Rectal smooth muscle tissue (tissue), 1 donor: ENCODE data around the gene DHODH.
A peak's percentile ranks its signal among the peaks of the same experiment; 100 is the strongest.

Experiments used
- H3K27ac ChIP-seq: one replicate; pipeline ENCODE4 v1.7.0; 2013; ENCODE audit warnings: low read depth, low read length, inconsistent platforms
- H3K27me3 ChIP-seq: one replicate; pipeline ENCODE4 v1.7.0; 2013; ENCODE audit warnings: low read length; ENCODE audit not compliant: control insufficient read depth, insufficient read depth
- H3K36me3 ChIP-seq: one replicate; pipeline ENCODE4 v1.7.0; 2013; ENCODE audit warnings: low read length; ENCODE audit not compliant: control insufficient read depth, insufficient read depth
- H3K4me1 ChIP-seq: one replicate; pipeline ENCODE4 v1.7.0; 2013; ENCODE audit warnings: low read length; ENCODE audit not compliant: control insufficient read depth, insufficient read depth
- H3K4me3 ChIP-seq: one replicate; pipeline ENCODE4 v1.7.0; 2013; ENCODE audit warnings: low read length
- H3K9ac ChIP-seq: one replicate; pipeline ENCODE4 v1.7.0; 2013; ENCODE audit warnings: low read length

The DHODH gene

GRCh38 chr16:72008424-72009216 lies at the start of gene DHODH:
Gene DHODH (plus strand): TSS chr16:72008744. CDS start chr16:72008765, 21 bp downstream.
- peak within 1 kb of the TSS; percentile 98 for H3K4me3 ChIP-seq
- H3K36me3 ChIP-seq: no peaks in the 10 kb centered on the region
- no peaks in the 10 kb centered on the region for H3K27me3 ChIP-seq
- H3K27ac ChIP-seq: no peak within 1 kb of the TSS
- no peak within 1 kb of the TSS for H3K9ac ChIP-seq
- H3K4me1 ChIP-seq: no peaks in the 10 kb centered on the region

DNA sequence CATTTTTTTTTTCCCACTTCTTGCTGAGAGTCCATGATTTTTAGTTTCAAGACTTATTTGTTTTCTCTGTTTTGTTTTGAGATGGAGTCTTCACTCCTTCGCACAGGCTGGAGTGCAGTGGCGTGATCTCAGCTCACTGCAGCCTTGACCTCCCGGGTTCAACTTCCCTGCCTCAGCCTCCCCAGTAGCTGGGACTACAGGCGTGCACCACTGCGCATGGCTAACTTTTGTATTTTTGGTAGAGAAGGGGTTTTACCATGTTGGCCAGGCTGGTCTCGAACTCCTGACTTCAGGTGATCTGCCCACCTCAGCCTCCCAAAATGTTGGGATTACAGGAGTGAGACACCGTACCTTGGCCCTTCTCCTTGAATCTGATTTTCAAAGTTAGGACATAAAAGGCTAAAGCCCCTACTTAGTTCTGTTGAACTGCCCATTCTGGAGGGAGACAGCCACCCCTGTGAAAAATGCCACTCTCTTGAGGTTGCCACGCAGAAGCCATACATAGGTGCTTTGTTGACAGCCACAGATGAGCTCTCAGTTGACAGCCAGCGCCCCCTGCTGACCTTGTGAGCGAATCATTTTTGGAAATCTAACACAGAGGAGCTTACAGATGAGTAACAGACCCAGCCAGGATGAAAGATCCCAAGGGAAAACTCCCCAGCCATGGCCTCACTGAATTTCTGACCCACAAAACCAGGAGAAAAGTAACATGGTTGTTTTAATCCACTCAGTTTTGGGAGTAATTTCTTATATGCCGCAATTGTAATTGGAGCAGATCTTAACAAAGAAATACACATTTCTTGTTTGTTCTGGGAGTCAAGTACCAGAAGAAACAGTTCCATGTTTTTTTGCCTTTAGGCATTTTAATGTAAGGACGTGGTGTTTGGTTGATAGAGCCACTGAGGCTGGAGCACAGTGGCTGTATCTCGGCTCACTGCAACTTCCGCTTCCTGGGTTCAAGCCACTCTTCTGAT lies 47.2 kb upstream of the DHODH start:
- no peaks in the 10 kb centered on the region for H3K4me1 ChIP-seq
- no peak overlapping the region for H3K27ac ChIP-seq
- no peaks in the 10 kb centered on the region for H3K27me3 ChIP-seq
- no peak overlapping the region for H3K9ac ChIP-seq
- no peaks in the 10 kb centered on the region for H3K36me3 ChIP-seq
- no peak overlapping the region for H3K4me3 ChIP-seq

DNA sequence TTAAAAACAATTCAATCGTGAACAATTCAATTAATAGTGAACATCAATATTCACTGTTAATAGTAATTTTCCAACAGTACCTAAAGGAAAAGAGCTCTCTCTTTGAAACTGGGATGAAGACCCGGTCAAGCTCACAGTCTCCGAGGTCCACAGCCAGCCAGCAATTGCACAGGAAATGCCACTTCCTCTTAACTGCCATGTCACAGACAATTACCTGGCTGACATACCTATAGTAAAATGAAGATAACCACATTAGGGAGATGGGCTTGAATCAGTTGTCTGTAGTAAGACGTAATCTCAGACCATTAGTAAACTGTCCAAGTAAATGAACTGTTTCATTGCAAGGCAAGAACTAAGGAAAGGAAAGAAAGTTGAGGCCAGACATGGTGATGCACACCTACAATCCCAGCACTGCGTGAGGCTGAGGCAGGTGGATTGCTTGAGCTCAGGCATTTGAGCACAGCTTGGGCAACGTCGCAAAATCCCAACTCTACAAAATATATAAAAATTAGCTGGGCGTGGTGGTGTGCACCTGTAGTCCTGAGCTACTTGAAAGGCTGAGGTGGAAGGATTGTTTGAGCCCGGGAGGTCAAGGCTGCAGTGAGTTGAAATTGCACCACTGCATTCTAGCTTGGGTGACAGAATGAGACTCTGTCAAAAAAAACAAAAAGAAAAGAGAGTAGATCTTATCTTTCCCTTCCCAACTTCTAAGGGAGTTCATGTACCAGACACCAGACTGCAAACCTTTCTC lies 45.2 kb upstream of the DHODH start:
- Histone ChIP-seq H3K9ac (no peak overlapping the region), H3K36me3 (no peaks in the 10 kb centered on the region), H3K27ac (no peak overlapping the region), H3K27me3 (no peaks in the 10 kb centered on the region), H3K4me3 (no peak overlapping the region), H3K4me1 (no peaks in the 10 kb centered on the region)

- Histone ChIP-seq H3K27ac (no peak overlapping the region), H3K36me3 (no peaks in the 10 kb centered on the region), H3K4me1 (no peaks in the 10 kb centered on the region), H3K27me3 (no peaks in the 10 kb centered on the region), H3K4me3 (no peak overlapping the region), H3K9ac (no peak overlapping the region)
Measured at GRCh38 chr16:71965223-71965622, 43.3 kb upstream of the DHODH start.

GRCh38 chr16:71966932-71967331 lies 41.6 kb upstream of the DHODH start:
- H3K27me3 ChIP-seq: peaks cover 2% of the 10 kb centered on the region
- no peaks in the 10 kb centered on the region for H3K4me1 ChIP-seq
- H3K9ac ChIP-seq: no peak overlapping the region
- H3K4me3 ChIP-seq: no peak overlapping the region
- H3K36me3 ChIP-seq: no peaks in the 10 kb centered on the region
- no peak overlapping the region for H3K27ac ChIP-seq

DNA sequence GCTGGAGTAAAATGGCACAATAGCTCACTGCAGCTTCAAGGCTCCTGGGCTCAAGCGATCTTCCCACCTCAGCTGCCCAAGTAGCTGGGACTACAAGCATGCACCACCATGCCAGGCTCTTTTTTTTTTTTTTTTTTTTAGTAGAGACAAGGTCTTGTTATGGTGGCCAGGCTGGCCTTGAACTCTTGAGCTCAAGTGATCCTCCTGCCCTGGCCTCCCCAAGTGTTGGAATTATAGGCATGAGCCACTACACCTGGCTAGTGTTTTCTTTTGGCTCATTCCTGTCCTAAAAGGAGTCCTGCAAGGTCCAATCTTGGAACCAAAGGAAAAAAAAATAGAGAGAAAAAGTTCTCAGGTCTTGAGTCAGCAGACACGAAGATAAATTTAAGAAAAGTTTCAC lies 39.2 kb upstream of the DHODH start:
- peaks cover 2% of the 10 kb centered on the region for H3K27me3 ChIP-seq
- no peak overlapping the region for H3K27ac ChIP-seq
- H3K36me3 ChIP-seq: no peaks in the 10 kb centered on the region
- no peak overlapping the region for H3K9ac ChIP-seq
- no peak overlapping the region for H3K4me3 ChIP-seq
- H3K4me1 ChIP-seq: no peaks in the 10 kb centered on the region

- H3K27ac ChIP-seq: no peak overlapping the region
- H3K4me1 ChIP-seq: no peaks in the 10 kb centered on the region
- H3K9ac ChIP-seq: no peak overlapping the region
- peaks cover 2% of the 10 kb centered on the region for H3K27me3 ChIP-seq
- no peaks in the 10 kb centered on the region for H3K36me3 ChIP-seq
- H3K4me3 ChIP-seq: no peak overlapping the region
Measured at GRCh38 chr16:71971571-71971970, 37.0 kb upstream of the DHODH start.

GRCh38 chr16:71972356-71972755 lies 36.2 kb upstream of the DHODH start:
- Histone ChIP-seq H3K4me3 (no peak overlapping the region), H3K4me1 (no peaks in the 10 kb centered on the region), H3K9ac (no peak overlapping the region), H3K36me3 (no peaks in the 10 kb centered on the region), H3K27me3 (peaks cover 2% of the 10 kb centered on the region), H3K27ac (no peak overlapping the region)

GRCh38 chr16:71973001-71973400 lies 35.5 kb upstream of the DHODH start:
- Histone ChIP-seq H3K9ac (no peak overlapping the region), H3K4me1 (no peaks in the 10 kb centered on the region), H3K27ac (no peak overlapping the region), H3K4me3 (no peak overlapping the region), H3K36me3 (no peaks in the 10 kb centered on the region), H3K27me3 (peaks cover 2% of the 10 kb centered on the region)

GRCh38 chr16:71974068-71974818 lies 34.3 kb upstream of the DHODH start:
- Histone ChIP-seq H3K36me3 (no peaks in the 10 kb centered on the region), H3K9ac (no peak overlapping the region), H3K4me3 (no peak overlapping the region), H3K4me1 (no peaks in the 10 kb centered on the region), H3K27me3 (peaks cover 2% of the 10 kb centered on the region), H3K27ac (no peak overlapping the region)

- Histone ChIP-seq H3K27ac (no peak overlapping the region), H3K4me1 (no peaks in the 10 kb centered on the region), H3K27me3 (no peaks in the 10 kb centered on the region), H3K36me3 (no peaks in the 10 kb centered on the region), H3K4me3 (no peak overlapping the region), H3K9ac (no peak overlapping the region)
Measured at GRCh38 chr16:71985262-71985974, 23.1 kb upstream of the DHODH start.
